Kidney (tissue), 14 donors: Measurements from ENCODE around the gene CNBP. TPM values are rescaled to one million over a fixed set of nuclear protein-coding genes. Genes with fewer than 3 reads are reported as not detected.

ENCODE experiments used
- DNase-seq, 5 donors: peaks; one replicate each; pipeline ENCODE4 v3.0.0-alpha.2; 2013 to 2020
- FAIRE-seq: peaks from 2 replicates; lab custom pipeline; 2012; peaks lifted over from hg19 to GRCh38; lab: Jason Lieb, UNC
- H3K27ac ChIP-seq, 2 donors: one replicate each; pipeline ENCODE4 v1.7.0; 2013; ENCODE audit warnings: low read depth in 2 of 2, low read length in 2 of 2, inconsistent platforms in 1 of 2
- H3K27me3 ChIP-seq: one replicate; pipeline ENCODE4 v1.7.1; 2013; ENCODE audit warnings: low read length, inconsistent platforms; ENCODE audit not compliant: control insufficient read depth, insufficient read depth
- H3K36me3 ChIP-seq, 3 donors: one replicate each; pipeline versions ENCODE4 v1.7.0 to v1.7.1; 2013; ENCODE audit warnings: low read length in 3 of 3, control low read depth in 1 of 3, inconsistent platforms in 1 of 3; ENCODE audit not compliant: insufficient read depth in 3 of 3, control insufficient read depth in 2 of 3
- H3K4me1 ChIP-seq, 3 donors: one replicate each; pipeline versions ENCODE4 v1.7.0 to v1.7.1; 2013; ENCODE audit warnings: low read length in 3 of 3, inconsistent platforms in 1 of 3, low read depth in 1 of 3; ENCODE audit not compliant: control insufficient read depth in 2 of 3, insufficient read depth in 2 of 3
- H3K4me3 ChIP-seq, 3 donors: one replicate each; pipeline versions ENCODE4 v1.7.0 to v1.8.1; 2013; ENCODE audit warnings: low read length in 3 of 3, control low read depth in 1 of 3, inconsistent platforms in 1 of 3
- H3K9ac ChIP-seq, 3 donors: one replicate each; pipeline versions ENCODE4 v1.7.0 to v1.7.1; 2013; ENCODE audit warnings: low read length in 3 of 3, control low read depth in 1 of 3, inconsistent platforms in 1 of 3
- H3K9me3 ChIP-seq, 3 donors: one replicate each; pipeline versions ENCODE4 v1.7.0 to v1.7.1; 2013; ENCODE audit warnings: low read length in 3 of 3, control low read depth in 1 of 3, inconsistent platforms in 1 of 3; ENCODE audit not compliant: control insufficient read depth in 2 of 3, insufficient read depth in 1 of 3
- intact Hi-C: fragments of 100-400 bp; cut with DNase I; formaldehyde crosslinking; loops from one replicate; pipeline ENCODE4 v1.11.1; 2022
- polyA plus RNA-seq: library from polyadenylated mRNA; stranded (reverse); fragments of 350-450 nt; fragmentation: Illumina TruSeq; extraction: RNeasy Lipid Tissue Mini Kit (QIAGEN cat#74804); gene quantifications from one replicate; pipeline ENCODE4 v1.2.3, GENCODE V29; 2014; ENCODE audit warnings: low read depth, low replicate concordance; ENCODE audit not compliant: insufficient read depth
- total RNA-seq: library from RNA; stranded (reverse); fragmentation: NEBNext Ultra II Directional; extraction: Animal tissue kit (Norgen Biotek cat#: 25700); gene quantifications from one replicate; pipeline ENCODE4 v1.2.1, GENCODE V29; 2021
- TF ChIP-seq, protein P1 (sequence below): IDR thresholded peaks from 3 replicates; pipeline ENCODE4 v1.5.1; 2012; ENCODE audit warnings: mild to moderate bottlenecking, moderate library complexity, borderline replicate concordance; ENCODE audit not compliant: insufficient read depth; ENCODE audit errors: extremely low read depth
- donor health status: control.
- donor health status: control.
- donor health status: control.
- donor health status: control.
- donor health status: control.
- donor health status: DM: yes; HTN: yes; CAD: no.
- donor health status: Normal renal cell carcinoma (clear cell type).

Gene CNBP
- total and polyA plus RNA-seq, 2 donors from 2014 or later = 267 to 309 TPM

DNA sequence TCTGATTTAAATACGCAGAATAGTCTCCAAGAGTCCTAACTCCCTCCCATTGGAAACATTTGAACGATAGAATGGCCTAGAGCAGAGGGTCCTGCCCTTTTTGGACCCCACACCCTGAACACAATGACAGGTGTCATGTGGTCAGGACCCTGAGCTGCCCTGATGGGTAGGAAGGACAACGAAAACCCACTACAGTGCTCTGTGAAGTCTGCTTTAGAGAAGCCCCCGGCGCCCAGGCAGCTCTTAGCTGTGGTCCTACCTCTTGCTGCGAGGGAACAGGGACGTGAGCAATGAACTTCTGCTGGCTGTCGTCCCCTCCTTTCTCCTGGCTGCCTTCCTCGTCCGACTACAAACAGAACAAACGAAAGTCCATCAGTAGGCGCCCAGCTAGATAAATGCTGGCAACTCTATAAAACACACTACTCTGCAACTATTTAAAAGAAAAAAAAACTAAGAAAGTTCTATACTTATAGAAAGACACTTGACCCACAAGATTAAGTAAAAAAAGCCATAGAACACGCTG is 53.3 kb downstream of the CNBP start:
- intact Hi-C loops = no loop called here

DNA sequence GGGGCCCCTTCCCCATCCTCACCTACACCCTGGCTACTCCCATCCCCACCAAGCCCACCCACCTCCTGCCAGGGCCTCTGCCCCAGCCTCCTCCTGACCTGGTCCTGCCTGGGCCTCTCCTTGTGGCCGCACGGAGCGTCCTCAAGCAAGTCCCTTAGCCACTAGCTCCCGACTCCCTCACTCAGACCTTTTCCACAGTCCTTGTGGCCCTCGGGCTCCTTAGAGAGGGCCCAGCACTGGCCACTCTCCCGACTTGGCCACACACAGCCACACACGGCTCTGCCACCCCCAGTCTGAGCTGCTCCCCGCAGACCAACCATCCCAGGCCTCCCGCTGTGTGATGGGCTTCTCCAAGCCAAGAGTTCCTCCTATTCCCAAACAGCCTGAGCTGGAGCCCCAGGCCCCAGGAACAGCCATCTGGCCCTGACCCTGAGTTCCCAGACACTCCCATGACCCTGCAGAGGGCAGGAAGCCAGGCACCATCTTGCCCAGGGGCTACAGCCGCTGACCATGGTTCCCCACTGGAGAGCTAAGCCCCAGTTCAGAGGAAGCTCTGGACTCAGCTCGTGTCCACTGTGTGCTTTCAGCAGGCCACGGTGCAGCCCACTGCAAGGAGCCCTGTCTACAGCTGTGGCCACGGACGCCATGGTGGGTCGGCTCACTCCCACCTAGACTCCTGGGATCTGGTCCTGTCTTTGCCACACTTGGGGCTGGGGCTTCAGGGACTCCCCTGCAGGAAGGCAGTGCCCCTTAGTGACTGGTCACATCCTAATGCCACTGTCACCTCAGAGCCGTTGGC is 55.1 kb downstream of the CNBP start:
- H3K4me3 ChIP-seq = no peak overlapping the region
- no peaks in the 10 kb centered on the region for H3K27me3 ChIP-seq
- no peak overlapping the region for H3K9ac ChIP-seq
- no peak overlapping the region for H3K27ac ChIP-seq
- intact Hi-C loops = no loop called here
- FAIRE-seq = no peak
- H3K4me1 ChIP-seq = no peaks in the 10 kb centered on the region
- H3K36me3 ChIP-seq = peaks cover 5 to 44% (median 23%) of the 10 kb centered on the region in 3 donors
- no peaks in the 10 kb centered on the region for H3K9me3 ChIP-seq
- TF ChIP-seq, protein P1, sequence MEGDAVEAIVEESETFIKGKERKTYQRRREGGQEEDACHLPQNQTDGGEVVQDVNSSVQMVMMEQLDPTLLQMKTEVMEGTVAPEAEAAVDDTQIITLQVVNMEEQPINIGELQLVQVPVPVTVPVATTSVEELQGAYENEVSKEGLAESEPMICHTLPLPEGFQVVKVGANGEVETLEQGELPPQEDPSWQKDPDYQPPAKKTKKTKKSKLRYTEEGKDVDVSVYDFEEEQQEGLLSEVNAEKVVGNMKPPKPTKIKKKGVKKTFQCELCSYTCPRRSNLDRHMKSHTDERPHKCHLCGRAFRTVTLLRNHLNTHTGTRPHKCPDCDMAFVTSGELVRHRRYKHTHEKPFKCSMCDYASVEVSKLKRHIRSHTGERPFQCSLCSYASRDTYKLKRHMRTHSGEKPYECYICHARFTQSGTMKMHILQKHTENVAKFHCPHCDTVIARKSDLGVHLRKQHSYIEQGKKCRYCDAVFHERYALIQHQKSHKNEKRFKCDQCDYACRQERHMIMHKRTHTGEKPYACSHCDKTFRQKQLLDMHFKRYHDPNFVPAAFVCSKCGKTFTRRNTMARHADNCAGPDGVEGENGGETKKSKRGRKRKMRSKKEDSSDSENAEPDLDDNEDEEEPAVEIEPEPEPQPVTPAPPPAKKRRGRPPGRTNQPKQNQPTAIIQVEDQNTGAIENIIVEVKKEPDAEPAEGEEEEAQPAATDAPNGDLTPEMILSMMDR = no peak
- no peak for DNase-seq

More for the DNA sequence above, 53.3 kb downstream of the CNBP start:
- H3K9me3 ChIP-seq = no peaks in the 10 kb centered on the region
- TF ChIP-seq, protein P1 = no peak
- DNase-seq (no peak), FAIRE-seq (no peak)
- peaks cover 8 to 57% (median 35%) of the 10 kb centered on the region in 3 donors for H3K36me3 ChIP-seq
- H3K27ac ChIP-seq = no peak overlapping the region
- no peak overlapping the region for H3K9ac ChIP-seq
- H3K4me3 ChIP-seq = no peak overlapping the region
- no peaks in the 10 kb centered on the region for H3K27me3 ChIP-seq
- H3K4me1 ChIP-seq = no peaks in the 10 kb centered on the region

DNA sequence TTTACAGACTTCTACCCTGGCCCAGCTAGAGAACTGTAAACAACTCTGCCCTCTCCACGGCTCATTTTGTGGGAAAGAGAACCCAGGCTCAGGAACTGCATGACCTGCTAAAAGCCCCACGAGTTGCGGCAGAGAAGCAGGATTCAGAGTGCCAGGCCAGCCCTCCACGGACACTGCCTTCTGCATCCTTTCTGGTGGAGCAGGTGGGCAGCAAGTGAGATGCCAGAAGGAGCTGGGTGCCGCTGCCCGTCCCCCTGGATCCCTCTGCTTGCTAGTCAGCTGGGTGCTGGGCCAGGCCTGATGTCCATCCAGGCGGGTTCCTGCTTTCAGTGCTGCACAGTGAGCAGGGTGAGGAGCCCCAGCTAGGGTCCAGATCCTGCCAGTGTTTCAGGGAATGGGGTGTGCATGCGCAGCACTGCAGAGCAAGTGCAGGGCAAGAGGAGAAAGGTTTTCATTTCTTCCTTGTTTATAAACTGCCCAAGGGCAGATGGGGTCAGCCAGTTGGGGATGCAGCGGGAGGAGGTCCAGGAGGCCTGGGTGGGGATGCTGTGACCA is 56.9 kb downstream of the CNBP start:
- Histone ChIP-seq H3K4me1 (peaks cover 0 to 3% (median 0%) of the 10 kb centered on the region in 3 donors), H3K27ac (no peak overlapping the region), H3K4me3 (no peak overlapping the region), H3K9me3 (no peaks in the 10 kb centered on the region), H3K36me3 (peaks cover 5 to 31% (median 17%) of the 10 kb centered on the region in 3 donors), H3K27me3 (no peaks in the 10 kb centered on the region), H3K9ac (no peak overlapping the region)
- FAIRE-seq = no peak
- intact Hi-C loops = no loop called here
- no peak for DNase-seq
- TF ChIP-seq, protein P1 = no peak
